ENCODE measurements around the gene KRTAP10-9.

- TF ChIP-seq POLR2AphosphoS5 (IDR thresholded peaks at IDR 0.05; ENCODE audit: insufficient read depth in 1 of 2, low read depth in 1 of 2) (no peak), POLR2A (IDR thresholded peaks at IDR 0.05) (no peak)
Measured at GRCh38 chr21:44656868-44657267, 30.0 kb downstream of the KRTAP10-9 start.

Data from vagina (tissue), 2 donors.